ENCODE results near the gene TRIM3. TPM values are rescaled to one million over a fixed set of nuclear protein-coding genes. Genes with fewer than 3 reads are reported as not detected.

The TRIM3 gene
- total and polyA plus RNA-seq, 2 of the 4 experiments (the other 2 are of a cell fraction), result 13.8 to 22.3 TPM

- Histone ChIP-seq H3K18ac (ENCODE audit: low read depth, low read length) (no peak overlapping the region), H2BK5ac (ENCODE audit: low read depth, low read length, poor library complexity, severe bottlenecking) (no peak overlapping the region), H3K4me2 (ENCODE audit: low read depth, low read length) (no peak overlapping the region), H3K79me1 (ENCODE audit: low read depth in 1 of 2, low read length in 2 of 2) (no peaks in the 10 kb centered on the region), H4K8ac (ENCODE audit: low read depth in 2 of 2, low read length in 2 of 2) (no peak overlapping the region), H2AFZ (replicated peaks; ENCODE audit: low read length, poor library complexity) (peak overlapping the region; percentile 54), H3K27ac (ENCODE audit: insufficient read depth, low read length) (no peak overlapping the region), H3K9me3 (ENCODE audit: control insufficient read depth, insufficient read depth, low read length) (no peaks in the 10 kb centered on the region), H2AK5ac (ENCODE audit: low read depth, low read length) (no peak overlapping the region), H2BK120ac (ENCODE audit: low read depth, low read length) (no peak overlapping the region), H3K14ac (replicated peaks; ENCODE audit: low read depth, low read length) (no peak overlapping the region), H2AK9ac (replicated peaks; ENCODE audit: low read depth, low read length, poor library complexity) (no peak overlapping the region), H4K5ac (ENCODE audit: low read depth, low read length) (no peak overlapping the region), H3K9me1 (ENCODE audit: insufficient read depth, low read length) (no peaks in the 10 kb centered on the region), H2BK15ac (ENCODE audit: low read depth, low read length) (no peak overlapping the region), H3K56ac (ENCODE audit: extremely low read depth, insufficient read depth, low read length) (no peak overlapping the region), H3K4ac (ENCODE audit: low read depth, low read length) (no peak overlapping the region), H3K27me3 (ENCODE audit: control insufficient read depth, insufficient read depth, low read length) (no peaks in the 10 kb centered on the region), H3K36me3 (ENCODE audit: control insufficient read depth, insufficient read depth, low read length) (no peaks in the 10 kb centered on the region), H3K9ac (ENCODE audit: low read depth, low read length) (no peak overlapping the region), H4K91ac (ENCODE audit: insufficient read depth, low read depth, low read length) (no peak overlapping the region), H3K4me1 (ENCODE audit: control insufficient read depth, insufficient read depth, low read length) (no peaks in the 10 kb centered on the region), H3K4me3 (ENCODE audit: insufficient read depth, low read depth, low read length) (no peak overlapping the region), H2BK20ac (ENCODE audit: low read depth, low read length) (no peak overlapping the region), H3K23ac (ENCODE audit: low read depth, low read length) (no peak overlapping the region), H4K20me1 (ENCODE audit: insufficient read depth, low read length) (no peaks in the 10 kb centered on the region)
- POLR2A ChIA-PET (ENCODE audit: unreplicated experiment), result no interaction called here
- peak; percentile 55 for ATAC-seq (ENCODE audit: low read depth)
- BruUV-seq (replicated peaks), result no TSS peak
- TF ChIP-seq BHLHE40 (IDR thresholded peaks at IDR 0.05; ENCODE audit: low read depth, low read length) (no peak), NFE2L2 (IDR thresholded peaks at IDR 0.05; ENCODE audit: low read depth, low read length) (no peak), SMC3 (IDR thresholded peaks at IDR 0.05; ENCODE audit: low read depth, low read length) (peak; percentile 63), CTCF (conservative IDR thresholded peaks at IDR 0.05; ENCODE audit: low read depth, low read length) (peak; percentile 61), RCOR1 (IDR thresholded peaks at IDR 0.05; ENCODE audit: insufficient replicate concordance, low read length) (no peak), RAD21 (IDR thresholded peaks at IDR 0.05; ENCODE audit: low read length) (peak; percentile 53), MXI1 (IDR thresholded peaks at IDR 0.05; ENCODE audit: borderline replicate concordance, low read depth, low read length) (peak; percentile 69; the same call in 1 of the 2 replicates), MAFK (IDR thresholded peaks at IDR 0.05; ENCODE audit: low read depth, low read length) (no peak)
- CTCF ChIA-PET, result interaction anchor here (0.6 to 2.6 kb wide), 8 partner anchors 12 to 244 kb away, joined by 3 to 19 read pairs (median 3); partner anchors contain the start of gene MRPL17
- DNase-seq, result peak; percentile 59
- intact Hi-C loops (cut with micrococcal nuclease), result loop anchor here (1.0 kb wide), 1 partner anchor 267 kb away; no protein-coding TSS in a partner anchor
- dilution Hi-C loops (cut with HindIII; ENCODE audit: low sequenced_read_pairs, unreplicated experiment), result no loop called here
- WGBS, 2 experiments (ENCODE audit: extremely low coverage in 2 of 2, insufficient read length in 1 of 2), result 17% methylated on average over 1 of the region's 1 CpG; no CpG with 5 or more reads in 1 of the 2 experiments
- in situ Hi-C loops (cut with MboI; ENCODE audit: low sequenced_read_pairs), result no loop called here
Measured at GRCh38 chr11:6438979-6439571, 34.7 kb downstream of the TRIM3 start.
